Measurements from ENCODE around the gene RTKN2.

DNA sequence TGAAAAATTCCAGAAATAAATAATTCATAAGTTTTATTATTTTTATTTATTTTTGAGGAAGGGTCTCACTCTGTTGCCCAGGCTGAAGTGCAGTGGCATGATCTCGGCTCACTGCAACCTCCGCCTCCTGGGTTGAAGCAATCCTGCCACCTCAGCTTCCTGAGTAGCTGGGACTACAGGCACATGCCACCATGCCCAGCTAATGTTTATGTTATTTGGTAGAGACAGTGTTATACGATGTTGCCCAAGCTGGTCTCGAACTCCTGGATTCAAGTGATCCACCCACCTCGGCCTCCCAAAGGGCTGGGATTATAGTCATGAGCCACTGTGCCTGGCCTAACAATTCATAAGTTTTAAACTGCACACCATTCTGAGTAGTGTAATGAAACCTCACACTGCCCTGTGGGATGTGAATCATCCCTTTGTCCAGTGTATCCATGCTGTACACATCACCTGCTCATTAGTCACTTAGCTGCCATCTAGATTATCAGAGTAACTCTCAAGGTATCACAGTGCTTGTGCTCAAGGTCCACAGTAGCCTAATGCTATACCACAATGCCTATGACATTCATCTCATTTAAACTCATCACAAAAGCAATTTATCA is 17.9 kb downstream of the RTKN2 start:
- TF ChIP-seq, protein P1, sequence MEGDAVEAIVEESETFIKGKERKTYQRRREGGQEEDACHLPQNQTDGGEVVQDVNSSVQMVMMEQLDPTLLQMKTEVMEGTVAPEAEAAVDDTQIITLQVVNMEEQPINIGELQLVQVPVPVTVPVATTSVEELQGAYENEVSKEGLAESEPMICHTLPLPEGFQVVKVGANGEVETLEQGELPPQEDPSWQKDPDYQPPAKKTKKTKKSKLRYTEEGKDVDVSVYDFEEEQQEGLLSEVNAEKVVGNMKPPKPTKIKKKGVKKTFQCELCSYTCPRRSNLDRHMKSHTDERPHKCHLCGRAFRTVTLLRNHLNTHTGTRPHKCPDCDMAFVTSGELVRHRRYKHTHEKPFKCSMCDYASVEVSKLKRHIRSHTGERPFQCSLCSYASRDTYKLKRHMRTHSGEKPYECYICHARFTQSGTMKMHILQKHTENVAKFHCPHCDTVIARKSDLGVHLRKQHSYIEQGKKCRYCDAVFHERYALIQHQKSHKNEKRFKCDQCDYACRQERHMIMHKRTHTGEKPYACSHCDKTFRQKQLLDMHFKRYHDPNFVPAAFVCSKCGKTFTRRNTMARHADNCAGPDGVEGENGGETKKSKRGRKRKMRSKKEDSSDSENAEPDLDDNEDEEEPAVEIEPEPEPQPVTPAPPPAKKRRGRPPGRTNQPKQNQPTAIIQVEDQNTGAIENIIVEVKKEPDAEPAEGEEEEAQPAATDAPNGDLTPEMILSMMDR (IDR thresholded peaks at IDR 0.05; ENCODE audit: low read depth, low read length, poor library complexity, severe bottlenecking), result no peak
- no peak for TF ChIP-seq EZH2phosphoT487 (IDR thresholded peaks at IDR 0.05; ENCODE audit: borderline replicate concordance, low read length)
